ENCODE measurements around the gene EPPIN. TPM values are rescaled to one million over a fixed set of nuclear protein-coding genes. Genes with fewer than 3 reads are reported as not detected.

EPPIN gene
- total and polyA plus RNA-seq, 2 donors (not counting 1 experiment from before 2014, with no cell fraction given), result not detected

DNA sequence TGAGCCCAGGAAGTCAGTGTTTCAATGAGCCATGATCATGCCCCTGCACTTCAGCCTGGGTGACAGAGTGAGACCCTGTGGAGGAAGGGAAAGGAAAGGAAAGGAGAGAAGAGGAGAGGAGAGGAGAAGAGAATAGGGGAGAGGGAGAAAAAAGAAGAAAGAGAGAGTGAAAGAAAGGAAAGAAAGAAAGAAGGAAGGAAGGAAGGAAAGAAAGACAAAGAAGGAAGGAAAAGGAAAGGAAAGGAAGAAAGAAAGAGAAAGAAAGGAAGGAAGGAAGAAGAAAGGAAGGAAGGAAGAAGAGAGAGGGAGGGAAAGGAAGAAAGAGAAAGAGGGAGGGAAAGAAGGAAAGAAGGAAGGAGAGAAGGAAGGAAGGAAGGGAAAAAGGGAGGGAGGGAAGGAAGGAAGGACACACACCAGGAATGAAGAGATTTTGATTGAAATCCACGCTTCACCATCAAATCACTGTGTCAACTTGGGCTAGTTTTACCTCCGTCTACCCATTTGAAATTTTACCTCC, 17.6 kb upstream of the EPPIN start:
- Histone ChIP-seq H3K4me2 (ENCODE audit: extremely low read depth, insufficient read depth, low read length) (no peak overlapping the region), H4K20me1 (ENCODE audit: control insufficient read depth, extremely low read depth, insufficient read depth, low read length) (no peaks in the 10 kb centered on the region), H3K4me3 (replicated peaks in 1 of 4; ENCODE audit: control extremely low read depth in 1 of 4, insufficient read depth in 1 of 4, low read depth in 3 of 4, low read length in 4 of 4) (no peak overlapping the region), H3K9me3 (ENCODE audit: control insufficient read depth, insufficient read depth, low read depth, low read length) (no peaks in the 10 kb centered on the region), H3K4me1 (ENCODE audit: control insufficient read depth, extremely low read depth, insufficient read depth, low read length) (no peaks in the 10 kb centered on the region), H3K9ac (ENCODE audit: insufficient read depth, low read length) (no peak overlapping the region), H2AFZ (ENCODE audit: low read length) (no peak overlapping the region), H3K36me3 (ENCODE audit: control insufficient read depth, insufficient read depth, low read length) (no peaks in the 10 kb centered on the region), H3K27me3 (ENCODE audit: control insufficient read depth, insufficient read depth, low read length) (no peaks in the 10 kb centered on the region), H3K79me2 (ENCODE audit: control insufficient read depth, insufficient read depth, low read length) (no peaks in the 10 kb centered on the region), H3K27ac (ENCODE audit: insufficient read depth, low read length) (no peak overlapping the region)
- no peak for TF ChIP-seq EZH2 (IDR thresholded peaks at IDR 0.05; ENCODE audit: low read length, missing control alignments)
- TF ChIP-seq, protein P1, sequence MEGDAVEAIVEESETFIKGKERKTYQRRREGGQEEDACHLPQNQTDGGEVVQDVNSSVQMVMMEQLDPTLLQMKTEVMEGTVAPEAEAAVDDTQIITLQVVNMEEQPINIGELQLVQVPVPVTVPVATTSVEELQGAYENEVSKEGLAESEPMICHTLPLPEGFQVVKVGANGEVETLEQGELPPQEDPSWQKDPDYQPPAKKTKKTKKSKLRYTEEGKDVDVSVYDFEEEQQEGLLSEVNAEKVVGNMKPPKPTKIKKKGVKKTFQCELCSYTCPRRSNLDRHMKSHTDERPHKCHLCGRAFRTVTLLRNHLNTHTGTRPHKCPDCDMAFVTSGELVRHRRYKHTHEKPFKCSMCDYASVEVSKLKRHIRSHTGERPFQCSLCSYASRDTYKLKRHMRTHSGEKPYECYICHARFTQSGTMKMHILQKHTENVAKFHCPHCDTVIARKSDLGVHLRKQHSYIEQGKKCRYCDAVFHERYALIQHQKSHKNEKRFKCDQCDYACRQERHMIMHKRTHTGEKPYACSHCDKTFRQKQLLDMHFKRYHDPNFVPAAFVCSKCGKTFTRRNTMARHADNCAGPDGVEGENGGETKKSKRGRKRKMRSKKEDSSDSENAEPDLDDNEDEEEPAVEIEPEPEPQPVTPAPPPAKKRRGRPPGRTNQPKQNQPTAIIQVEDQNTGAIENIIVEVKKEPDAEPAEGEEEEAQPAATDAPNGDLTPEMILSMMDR (conservative IDR thresholded peaks at IDR 0.05 in 1 of 2, IDR thresholded peaks at IDR 0.05 in 1 of 2; ENCODE audit: low read depth in 1 of 2, low read length in 2 of 2), result no peak
- DNase-seq (ENCODE audit: low read depth in 2 of 2), result no peak

DNA sequence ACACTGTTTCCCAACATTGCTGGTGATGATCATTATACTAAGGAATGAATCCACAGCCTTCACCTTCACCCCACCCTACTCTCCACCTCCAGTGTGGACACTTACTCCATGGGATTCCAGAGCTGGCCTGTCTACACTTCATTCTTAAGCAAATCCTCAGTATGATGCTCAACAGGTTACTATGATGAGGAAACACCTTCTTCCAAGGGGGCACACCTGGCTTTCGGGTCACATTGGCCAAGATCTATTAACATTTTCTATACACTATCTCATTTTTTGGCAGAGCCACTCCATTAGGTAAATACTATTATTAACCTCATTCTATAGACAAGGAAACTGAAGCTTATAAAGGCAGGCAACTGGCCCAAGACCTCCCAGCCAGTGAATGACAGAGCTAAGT, 8.0 kb upstream of the EPPIN start:
- no peaks in the 10 kb centered on the region for H3K79me2 ChIP-seq (ENCODE audit: control insufficient read depth, insufficient read depth, low read length)
- no peaks in the 10 kb centered on the region for H3K27me3 ChIP-seq (ENCODE audit: control insufficient read depth, insufficient read depth, low read length)
- H2AFZ ChIP-seq (ENCODE audit: low read length), result no peak overlapping the region
- H3K9me3 ChIP-seq (ENCODE audit: control insufficient read depth, insufficient read depth, low read depth, low read length), result no peaks in the 10 kb centered on the region
- no peak for DNase-seq (ENCODE audit: low read depth in 2 of 2)
- H4K20me1 ChIP-seq (ENCODE audit: control insufficient read depth, extremely low read depth, insufficient read depth, low read length), result no peaks in the 10 kb centered on the region
- TF ChIP-seq, protein P1 (conservative IDR thresholded peaks at IDR 0.05 in 1 of 2, IDR thresholded peaks at IDR 0.05 in 1 of 2; ENCODE audit: low read depth in 1 of 2, low read length in 2 of 2), result no peak
- TF ChIP-seq EZH2 (IDR thresholded peaks at IDR 0.05; ENCODE audit: low read length, missing control alignments), result no peak
- no peak overlapping the region for H3K9ac ChIP-seq (ENCODE audit: insufficient read depth, low read length)
- no peak overlapping the region for H3K4me2 ChIP-seq (ENCODE audit: extremely low read depth, insufficient read depth, low read length)
- no peak overlapping the region for H3K4me3 ChIP-seq (replicated peaks in 1 of 4; ENCODE audit: control extremely low read depth in 1 of 4, insufficient read depth in 1 of 4, low read depth in 3 of 4, low read length in 4 of 4)
- no peak overlapping the region for H3K27ac ChIP-seq (ENCODE audit: insufficient read depth, low read length)
- no peaks in the 10 kb centered on the region for H3K36me3 ChIP-seq (ENCODE audit: control insufficient read depth, insufficient read depth, low read length)
- H3K4me1 ChIP-seq (ENCODE audit: control insufficient read depth, extremely low read depth, insufficient read depth, low read length), result no peaks in the 10 kb centered on the region

DNA sequence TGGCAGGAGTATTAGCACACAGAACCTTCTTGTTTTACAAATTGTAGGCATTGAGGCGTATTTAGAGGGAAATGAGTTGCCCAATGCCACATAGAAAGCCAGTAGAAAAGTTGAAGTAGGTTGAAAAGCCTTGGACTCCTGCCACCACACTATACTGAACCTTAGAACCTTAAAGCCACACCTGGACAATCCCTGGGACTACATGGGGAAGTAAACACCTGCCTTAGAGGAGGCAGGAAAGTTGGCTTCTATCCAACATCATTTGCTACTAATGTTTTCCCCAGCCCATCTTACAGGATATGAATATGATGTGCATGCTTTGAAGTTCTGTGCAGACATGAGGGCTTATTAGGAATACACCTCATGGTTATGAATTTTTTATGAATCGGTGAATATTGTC, 5.3 kb upstream of the EPPIN start:
- H3K79me2 ChIP-seq (ENCODE audit: control insufficient read depth, insufficient read depth, low read length), result no peaks in the 10 kb centered on the region
- H3K36me3 ChIP-seq (ENCODE audit: control insufficient read depth, insufficient read depth, low read length), result no peaks in the 10 kb centered on the region
- no peak for TF ChIP-seq EZH2 (IDR thresholded peaks at IDR 0.05; ENCODE audit: low read length, missing control alignments)
- TF ChIP-seq, protein P1 (conservative IDR thresholded peaks at IDR 0.05 in 1 of 2, IDR thresholded peaks at IDR 0.05 in 1 of 2; ENCODE audit: low read depth in 1 of 2, low read length in 2 of 2), result no peak
- no peak for DNase-seq (ENCODE audit: low read depth in 2 of 2)
- no peaks in the 10 kb centered on the region for H3K4me1 ChIP-seq (ENCODE audit: control insufficient read depth, extremely low read depth, insufficient read depth, low read length)
- no peak overlapping the region for H2AFZ ChIP-seq (ENCODE audit: low read length)
- no peaks in the 10 kb centered on the region for H3K9me3 ChIP-seq (ENCODE audit: control insufficient read depth, insufficient read depth, low read depth, low read length)
- no peaks in the 10 kb centered on the region for H3K27me3 ChIP-seq (ENCODE audit: control insufficient read depth, insufficient read depth, low read length)
- H3K4me2 ChIP-seq (ENCODE audit: extremely low read depth, insufficient read depth, low read length), result no peak overlapping the region
- H3K4me3 ChIP-seq (replicated peaks in 1 of 4; ENCODE audit: control extremely low read depth in 1 of 4, insufficient read depth in 1 of 4, low read depth in 3 of 4, low read length in 4 of 4), result no peak overlapping the region
- H3K9ac ChIP-seq (ENCODE audit: insufficient read depth, low read length), result no peak overlapping the region
- H3K27ac ChIP-seq (ENCODE audit: insufficient read depth, low read length), result no peak overlapping the region
- H4K20me1 ChIP-seq (ENCODE audit: control insufficient read depth, extremely low read depth, insufficient read depth, low read length), result no peaks in the 10 kb centered on the region

Data from fibroblast of lung (primary cell).